ENCODE data around the gene ABHD2.
A peak's percentile ranks its signal among the peaks of the same experiment; 100 is the strongest.
"Not testable (repeated sequence)": the region's sequence is repeated elsewhere in the genome, so short reads cannot be mapped to it uniquely, and the experiment has no call there.

The ABHD2 gene, protein sequence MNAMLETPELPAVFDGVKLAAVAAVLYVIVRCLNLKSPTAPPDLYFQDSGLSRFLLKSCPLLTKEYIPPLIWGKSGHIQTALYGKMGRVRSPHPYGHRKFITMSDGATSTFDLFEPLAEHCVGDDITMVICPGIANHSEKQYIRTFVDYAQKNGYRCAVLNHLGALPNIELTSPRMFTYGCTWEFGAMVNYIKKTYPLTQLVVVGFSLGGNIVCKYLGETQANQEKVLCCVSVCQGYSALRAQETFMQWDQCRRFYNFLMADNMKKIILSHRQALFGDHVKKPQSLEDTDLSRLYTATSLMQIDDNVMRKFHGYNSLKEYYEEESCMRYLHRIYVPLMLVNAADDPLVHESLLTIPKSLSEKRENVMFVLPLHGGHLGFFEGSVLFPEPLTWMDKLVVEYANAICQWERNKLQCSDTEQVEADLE

DNA sequence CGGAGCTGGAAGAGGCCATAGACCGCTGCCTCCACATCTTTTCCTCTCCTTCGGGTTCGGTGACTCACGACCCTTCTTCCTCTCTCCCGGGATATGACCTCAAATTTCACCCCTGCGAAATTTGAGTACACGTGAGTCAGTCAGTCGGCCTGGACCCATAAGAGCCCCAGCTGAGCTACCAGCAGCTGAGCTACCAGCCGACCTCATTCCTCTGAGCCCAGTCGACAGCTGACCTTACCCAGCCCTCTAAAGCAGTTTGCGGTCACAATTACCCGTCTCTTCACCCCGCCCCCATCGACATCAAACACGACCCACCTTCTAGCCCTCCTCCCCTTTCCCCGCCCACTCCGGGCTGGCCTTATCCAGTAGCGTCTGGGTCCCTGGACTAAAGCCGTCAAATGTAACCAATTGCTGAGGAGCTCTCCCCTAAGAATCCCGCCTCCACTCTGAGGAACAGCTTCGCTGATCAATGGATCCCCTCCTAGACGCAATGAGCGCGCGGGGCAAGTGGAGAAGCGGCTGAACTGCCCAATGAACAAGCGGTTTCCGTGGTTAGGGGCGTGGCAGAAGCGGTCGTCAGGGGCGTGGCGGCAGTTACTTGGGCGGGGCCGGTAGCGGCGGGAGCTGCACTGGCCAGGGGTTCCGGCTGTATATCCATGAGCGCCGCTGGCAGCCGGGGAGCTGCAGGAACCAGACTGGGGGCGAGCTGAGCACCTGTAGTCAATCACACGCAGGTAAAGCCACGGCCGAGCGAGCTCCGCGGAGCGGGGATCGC is at the start of gene ABHD2:
Gene ABHD2 (plus strand): TSS at position 627 of the 775 bp plus-strand sequence. CDS start 27,872 bp downstream, outside the sequence.
- peak; percentile 100 for DNase-seq (ENCODE audit: low spot score)

DNA sequence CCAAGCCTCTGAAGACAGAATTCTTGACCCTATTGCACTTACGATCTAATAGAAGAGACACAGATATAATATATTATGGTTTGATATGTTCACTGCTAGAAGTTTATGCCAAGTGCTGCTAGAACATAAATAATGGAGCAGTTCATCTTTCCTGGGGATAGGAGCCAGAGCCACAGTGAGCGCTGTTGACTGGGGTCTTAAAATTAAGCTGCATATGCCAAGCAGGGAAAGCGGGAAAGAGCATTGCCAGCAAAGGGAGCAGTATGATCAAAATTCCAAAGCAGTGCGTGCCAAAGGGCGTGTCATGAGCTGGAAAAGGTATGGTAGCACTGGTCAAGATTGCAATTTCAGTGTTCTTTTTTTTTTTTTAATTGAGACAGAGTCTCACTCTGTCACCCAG is 49.1 kb upstream of the ABHD2 start:
- no peak for DNase-seq (ENCODE audit: low spot score)

DNA sequence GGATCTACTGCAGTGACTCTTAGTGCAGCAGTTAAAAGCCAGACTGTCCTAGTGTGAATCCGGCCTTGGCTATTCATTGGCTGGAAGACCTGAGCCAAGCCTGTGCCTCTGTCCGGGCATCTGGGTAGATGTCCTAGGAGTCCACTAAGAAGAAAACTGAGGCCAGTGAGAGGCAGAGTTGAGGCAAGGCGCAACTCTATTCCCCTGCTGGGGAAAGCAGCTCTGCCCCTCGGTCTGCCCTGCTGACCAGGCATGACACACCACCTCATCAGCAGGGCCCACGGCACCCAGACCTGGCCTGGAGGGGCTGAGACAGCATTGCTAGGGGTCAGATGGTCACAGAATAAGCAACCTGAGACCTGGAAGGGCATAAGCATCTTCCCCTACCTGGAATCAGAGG is 46.7 kb upstream of the ABHD2 start:
- DNase-seq (ENCODE audit: low spot score), result no peak

- no peak for DNase-seq (ENCODE audit: low spot score)
These were observed 45.9 kb upstream of the ABHD2 start for GRCh38 chr15:89042387-89042786.

DNA sequence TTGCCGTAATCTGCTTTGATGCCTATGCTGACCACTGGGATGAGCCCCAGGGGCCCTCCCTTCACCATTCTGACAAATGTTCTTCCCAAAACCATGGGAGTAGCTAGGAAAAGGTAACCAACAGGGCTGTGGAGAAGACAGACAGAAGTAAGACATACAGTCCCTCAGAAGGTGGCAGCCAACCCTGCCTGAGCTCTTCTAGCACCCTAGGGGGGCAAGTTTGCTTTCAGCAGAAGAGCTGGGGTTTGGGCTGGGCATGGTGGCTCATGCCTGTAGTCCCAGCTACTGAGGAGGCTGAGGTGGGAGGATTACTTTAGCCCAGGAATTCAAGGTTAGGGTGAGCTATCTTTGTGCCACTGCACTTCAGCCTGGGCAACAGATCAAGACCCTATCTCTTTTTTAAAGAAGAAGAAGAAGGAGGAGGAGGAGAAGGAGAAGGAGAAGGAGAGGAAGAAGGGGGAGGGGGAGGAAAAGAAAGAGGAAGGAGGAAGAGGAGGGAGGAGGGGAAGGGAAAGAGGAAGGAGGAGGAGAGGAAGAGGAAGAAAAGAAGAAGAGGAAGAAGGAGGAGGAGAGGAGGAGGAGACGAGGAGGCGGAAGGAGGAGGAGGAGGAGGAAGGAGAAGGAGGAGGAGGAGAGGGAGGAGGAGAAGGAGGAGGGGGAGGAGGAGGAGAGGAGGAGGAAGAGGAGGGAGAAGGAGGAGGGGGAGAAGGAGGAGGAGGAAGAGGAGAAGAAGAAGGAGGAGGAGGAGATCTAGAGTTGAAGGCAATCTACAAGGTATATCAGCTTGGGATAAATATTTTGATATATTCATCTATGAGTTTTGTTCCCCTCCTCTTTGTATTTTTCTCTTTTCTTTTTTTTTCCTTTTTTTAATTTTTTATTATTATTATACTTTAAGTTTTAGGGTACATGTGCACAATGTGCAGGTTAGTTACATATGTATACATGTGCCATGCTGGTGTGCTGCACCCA is 44.9 kb upstream of the ABHD2 start:
- DNase-seq (ENCODE audit: low spot score), result no peak

DNA sequence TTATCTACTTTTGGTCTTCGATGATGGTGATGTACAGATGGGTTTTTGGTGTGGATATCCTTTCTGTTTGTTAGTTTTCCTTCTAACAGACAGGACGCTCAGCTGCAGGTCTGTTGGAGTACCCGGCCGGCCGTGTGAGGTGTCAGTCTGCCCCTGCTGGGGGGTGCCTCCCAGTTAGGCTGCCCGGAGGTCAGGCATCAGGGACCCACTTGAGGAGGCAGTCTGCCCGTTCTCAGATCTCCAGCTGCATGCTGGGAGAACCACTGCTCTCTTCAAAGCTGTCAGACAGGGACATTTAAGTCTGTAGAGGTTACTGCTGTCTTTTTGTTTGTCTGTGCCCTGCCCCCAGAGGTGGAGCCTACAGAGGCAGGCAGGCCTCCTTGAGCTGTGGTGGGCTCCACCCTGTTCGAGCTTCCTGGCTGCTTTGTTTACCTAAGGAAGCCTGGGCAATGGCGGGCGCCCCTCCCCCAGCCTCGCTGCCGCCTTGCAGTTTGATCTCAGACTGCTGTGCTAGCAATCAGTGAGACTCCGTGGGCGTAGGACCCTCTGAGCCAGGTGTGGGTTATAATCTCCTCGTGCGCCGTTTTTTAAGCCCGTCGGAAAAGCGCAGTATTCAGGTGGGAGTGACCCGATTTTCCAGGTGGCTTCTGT is 39.1 kb upstream of the ABHD2 start:
- DNase-seq (ENCODE audit: low spot score), result not testable (repeated sequence)

DNA sequence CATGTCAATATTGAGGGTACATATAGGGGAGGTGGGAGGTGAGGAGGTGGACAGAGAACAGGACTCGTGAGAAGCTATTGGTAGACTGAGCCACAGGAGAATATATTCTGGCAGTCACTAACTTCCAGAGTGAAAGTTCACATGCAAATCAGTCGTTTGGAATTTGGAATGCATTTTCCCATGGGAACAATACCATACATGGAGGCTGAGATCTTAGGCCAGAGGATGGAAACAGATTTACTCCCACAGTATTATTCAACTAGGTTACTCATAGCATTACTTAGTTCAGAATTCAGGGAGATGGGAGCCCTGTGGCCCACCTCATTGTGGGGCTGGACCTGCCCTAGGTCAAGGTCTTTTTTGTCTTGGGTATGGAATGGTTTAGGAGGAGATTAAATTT is 36.4 kb upstream of the ABHD2 start:
- DNase-seq (ENCODE audit: low spot score), result peak; percentile 95

DNA sequence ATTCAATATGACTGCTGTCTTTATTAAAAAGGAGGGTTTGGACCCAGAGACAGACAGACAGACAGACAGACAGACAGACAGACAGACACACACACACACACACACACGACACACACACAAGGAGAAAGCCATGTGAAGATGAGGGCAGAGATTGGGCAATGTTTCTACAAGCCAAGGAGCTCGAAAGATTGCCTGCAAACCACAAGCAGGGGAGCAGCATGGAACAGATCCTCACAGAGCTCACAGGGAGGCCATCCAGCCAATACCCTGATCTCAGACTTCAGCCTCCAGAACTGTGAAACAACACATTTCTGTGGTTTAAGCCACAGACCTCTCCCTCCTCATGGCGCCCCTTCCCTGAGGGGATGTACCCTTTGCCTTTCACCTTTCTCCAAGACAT is 35.8 kb upstream of the ABHD2 start:
- DNase-seq (ENCODE audit: low spot score), result no peak

DNA sequence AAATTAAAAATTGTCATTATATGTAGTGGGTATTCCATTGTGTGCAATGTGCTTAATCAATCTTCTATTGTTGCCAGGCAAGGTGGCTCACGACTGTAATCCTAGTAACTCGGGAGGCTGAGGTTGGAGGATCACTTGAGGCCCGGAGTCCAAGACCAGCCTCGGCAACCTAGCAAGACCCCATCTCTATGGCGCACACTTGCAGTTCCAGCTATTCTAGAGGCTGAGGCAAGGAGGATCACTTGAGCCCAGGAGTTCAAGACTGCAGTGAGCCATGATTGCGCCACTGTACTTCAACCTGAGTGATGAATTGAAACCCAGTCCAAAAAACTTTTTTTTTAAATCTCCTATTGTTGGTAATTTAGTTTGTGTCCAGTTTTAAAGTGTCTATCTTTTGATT is 33.4 kb upstream of the ABHD2 start:
- no peak for DNase-seq (ENCODE audit: low spot score)

DNA sequence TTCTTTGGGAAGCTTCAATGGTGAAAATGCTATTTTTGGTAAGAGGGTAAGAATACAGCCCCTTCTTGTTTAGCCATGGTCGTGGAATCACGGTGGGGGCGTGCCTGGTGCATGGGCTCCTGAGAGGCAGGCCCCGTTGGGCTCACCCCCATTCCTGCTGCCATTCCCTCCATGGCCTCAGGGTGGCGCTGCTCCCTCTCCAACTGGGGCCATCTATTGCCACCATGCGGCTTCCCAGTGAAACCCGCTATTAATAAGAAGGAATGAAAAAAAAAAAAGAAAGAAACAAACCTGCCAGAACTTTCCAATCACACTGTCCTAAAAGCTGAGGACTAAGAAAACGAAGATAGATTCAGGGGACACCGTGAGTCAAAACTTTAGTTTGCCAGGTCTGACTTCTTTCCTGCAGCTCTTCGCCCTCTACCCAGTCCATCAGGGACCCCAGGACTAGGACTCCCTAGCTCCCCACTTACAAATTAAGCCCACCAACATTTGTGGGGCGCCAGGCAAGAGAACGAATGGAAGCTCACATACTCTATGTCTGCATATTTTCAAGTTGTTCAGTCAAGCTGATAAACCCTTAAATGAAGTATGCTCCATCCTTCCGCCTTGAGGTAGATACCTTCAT is 30.6 kb upstream of the ABHD2 start:
- peak; percentile 87 for DNase-seq (ENCODE audit: low spot score)

DNA sequence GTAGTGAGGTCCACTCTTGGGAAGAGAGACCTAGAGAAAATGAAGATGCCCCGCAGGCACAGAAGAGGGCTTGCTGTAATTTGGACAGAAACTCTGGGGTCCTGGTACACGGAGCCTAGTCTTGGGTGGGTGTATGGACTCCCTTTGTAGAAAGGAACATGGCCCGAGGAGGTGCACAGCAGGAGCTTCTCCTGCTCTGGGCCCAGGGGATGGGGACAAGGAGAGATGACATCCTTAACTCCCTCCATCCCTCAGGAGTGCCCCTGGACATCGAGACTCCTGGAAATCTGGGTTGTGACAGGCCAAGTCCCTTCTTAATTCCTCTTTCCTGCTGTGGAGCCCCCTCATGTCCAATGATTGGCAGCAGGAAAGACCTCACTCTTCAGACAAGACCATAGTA is 29.9 kb upstream of the ABHD2 start:
- DNase-seq (ENCODE audit: low spot score), result no peak

- DNase-seq (ENCODE audit: low spot score), result no peak
These were observed 29.3 kb upstream of the ABHD2 start for GRCh38 chr15:89058876-89059405.

DNA sequence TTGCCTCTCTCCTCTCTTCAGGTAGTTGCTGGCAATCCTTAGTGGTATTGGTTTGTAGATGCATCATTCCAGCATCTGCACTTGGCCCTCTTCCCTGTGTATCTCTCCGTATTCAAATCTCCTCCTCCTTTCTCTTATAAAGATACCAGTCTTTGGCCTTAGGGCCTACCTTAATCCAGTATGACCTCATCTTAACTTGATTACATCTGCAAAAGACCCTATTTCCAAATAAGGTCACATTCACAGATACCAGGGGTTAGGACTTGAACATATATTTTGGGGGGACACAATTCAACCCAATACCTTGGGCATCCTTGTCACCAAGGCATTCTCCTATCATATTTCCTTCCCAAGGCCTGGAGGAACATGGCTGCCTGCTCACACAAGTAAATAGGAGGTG is 22.0 kb upstream of the ABHD2 start:
- DNase-seq (ENCODE audit: low spot score), result no peak

- peak; percentile 59 for DNase-seq (ENCODE audit: low spot score)
These were observed 20.5 kb upstream of the ABHD2 start for GRCh38 chr15:89067751-89068150.

- DNase-seq (ENCODE audit: low spot score), result peak; percentile 73
These were observed 19.9 kb upstream of the ABHD2 start for GRCh38 chr15:89068325-89068784.

DNA sequence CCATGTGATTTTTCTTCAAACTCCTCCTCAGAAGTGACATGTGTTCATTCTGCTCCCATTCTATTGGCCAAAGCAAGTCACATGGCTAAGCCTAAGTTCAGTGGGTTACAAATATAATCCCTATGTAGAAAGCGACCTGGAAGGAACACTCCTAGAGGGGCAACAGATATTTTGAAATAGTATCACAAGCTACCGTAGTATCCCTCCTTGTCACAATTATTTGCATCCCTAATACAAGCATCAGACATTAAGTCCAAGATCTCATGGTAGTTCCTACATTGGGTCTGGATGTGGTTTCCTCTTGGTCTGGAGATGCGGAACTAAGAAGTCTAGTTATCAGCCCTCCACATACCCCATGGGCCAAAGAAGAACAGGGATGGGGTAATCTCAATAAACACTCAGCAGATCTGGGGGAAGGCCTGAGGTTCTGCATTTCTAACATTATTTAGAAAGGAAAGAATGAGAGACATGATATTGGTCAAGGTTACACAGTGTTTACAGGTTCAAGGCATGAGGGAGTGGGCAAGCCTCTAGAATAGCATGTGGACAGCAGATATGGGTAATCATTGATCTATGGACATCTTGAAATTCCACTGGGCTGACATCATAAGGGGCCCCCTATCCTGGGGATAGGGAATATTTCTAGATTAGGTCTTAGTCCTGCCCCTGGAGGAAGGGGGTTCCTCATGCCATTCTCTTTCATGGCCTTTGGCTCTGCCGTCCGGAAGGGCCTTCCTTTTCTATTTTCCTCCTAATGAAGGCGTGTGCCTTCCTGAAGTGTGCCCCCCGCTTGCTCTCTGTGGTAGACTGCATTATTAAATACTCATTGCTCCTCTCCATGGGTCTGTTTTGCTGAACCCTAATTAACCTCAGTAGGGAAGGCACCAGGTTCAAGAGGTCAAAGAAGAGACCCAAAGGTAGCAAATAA is 17.8 kb upstream of the ABHD2 start:
- DNase-seq (ENCODE audit: low spot score), result no peak

DNA sequence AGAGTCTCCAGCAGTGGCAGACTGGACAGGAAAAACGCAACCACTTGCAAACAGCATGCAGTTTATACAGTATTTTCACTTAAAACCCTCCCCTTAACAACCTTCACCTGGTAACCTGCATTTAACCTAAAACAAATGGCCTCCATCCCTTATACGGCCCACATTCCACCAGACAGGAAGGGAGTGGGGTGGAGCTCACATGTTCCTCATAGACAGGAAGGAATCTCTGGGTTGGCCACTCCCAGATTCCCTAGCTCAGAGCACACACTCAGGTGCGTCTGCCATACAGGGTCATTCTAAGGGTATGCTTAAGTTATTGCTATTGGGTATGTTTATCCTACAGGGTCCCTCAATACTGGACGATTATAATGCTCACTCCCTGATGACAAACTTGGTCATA is 16.8 kb upstream of the ABHD2 start:
- DNase-seq (ENCODE audit: low spot score), result no peak

- DNase-seq (ENCODE audit: low spot score), result no peak
These were observed 15.9 kb upstream of the ABHD2 start for GRCh38 chr15:89072277-89072869.

DNA sequence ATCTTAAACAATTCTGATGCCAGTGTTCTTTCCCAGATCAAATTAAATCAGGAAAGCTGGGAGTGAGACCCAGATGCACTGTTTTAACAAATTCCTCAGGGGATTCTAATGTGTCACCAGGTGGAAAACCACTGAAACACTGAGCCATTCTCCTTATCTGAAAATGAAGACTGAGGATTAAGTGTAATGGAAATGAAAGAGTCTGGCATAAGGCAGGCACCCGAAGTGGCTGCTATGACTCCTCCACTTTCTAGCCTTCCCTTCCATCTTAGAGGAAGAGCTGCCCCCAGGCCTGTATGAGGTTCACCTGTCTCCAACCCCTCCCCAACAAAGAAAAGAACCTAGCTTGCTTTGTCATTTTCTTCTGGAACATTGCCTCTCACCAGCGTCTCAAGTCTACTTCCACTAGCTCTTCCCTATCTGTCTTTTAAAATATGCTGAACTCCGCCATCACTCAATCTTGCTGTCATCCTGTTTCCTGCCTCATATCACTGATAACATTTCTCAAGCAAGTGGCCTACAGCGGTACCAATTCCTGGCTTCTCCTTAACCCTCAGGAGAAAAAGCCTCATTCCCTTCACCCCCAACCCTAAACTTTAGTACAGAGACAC is 13.7 kb upstream of the ABHD2 start:
- DNase-seq (ENCODE audit: low spot score), result no peak
